ENCODE measurements around the gene STON2.

STON2 gene

DNA sequence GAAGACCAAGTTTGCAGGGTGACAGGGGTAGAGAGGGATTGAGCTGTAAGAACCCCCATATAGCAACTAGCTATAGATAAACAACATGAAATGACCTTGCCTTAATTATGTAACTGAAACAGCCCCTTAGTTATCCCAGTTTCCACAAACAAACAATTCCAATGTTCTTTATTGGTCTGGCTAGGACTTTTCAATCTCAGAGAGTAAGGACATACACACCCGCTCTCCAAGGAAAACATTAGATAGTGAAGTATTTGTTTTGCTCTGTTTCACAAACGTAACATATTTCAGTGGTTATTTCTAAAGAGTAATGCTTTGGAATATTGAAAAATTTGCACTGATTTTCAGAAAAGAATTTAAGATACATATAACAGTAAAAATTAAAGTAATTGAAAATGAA is 127.8 kb downstream of the STON2 start:
- no peak overlapping the region for H3K4me3 ChIP-seq (ENCODE audit: low read length)
- DNase-seq (ENCODE audit: low read depth) = no peak
- TF ChIP-seq, protein P1, sequence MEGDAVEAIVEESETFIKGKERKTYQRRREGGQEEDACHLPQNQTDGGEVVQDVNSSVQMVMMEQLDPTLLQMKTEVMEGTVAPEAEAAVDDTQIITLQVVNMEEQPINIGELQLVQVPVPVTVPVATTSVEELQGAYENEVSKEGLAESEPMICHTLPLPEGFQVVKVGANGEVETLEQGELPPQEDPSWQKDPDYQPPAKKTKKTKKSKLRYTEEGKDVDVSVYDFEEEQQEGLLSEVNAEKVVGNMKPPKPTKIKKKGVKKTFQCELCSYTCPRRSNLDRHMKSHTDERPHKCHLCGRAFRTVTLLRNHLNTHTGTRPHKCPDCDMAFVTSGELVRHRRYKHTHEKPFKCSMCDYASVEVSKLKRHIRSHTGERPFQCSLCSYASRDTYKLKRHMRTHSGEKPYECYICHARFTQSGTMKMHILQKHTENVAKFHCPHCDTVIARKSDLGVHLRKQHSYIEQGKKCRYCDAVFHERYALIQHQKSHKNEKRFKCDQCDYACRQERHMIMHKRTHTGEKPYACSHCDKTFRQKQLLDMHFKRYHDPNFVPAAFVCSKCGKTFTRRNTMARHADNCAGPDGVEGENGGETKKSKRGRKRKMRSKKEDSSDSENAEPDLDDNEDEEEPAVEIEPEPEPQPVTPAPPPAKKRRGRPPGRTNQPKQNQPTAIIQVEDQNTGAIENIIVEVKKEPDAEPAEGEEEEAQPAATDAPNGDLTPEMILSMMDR (conservative IDR thresholded peaks at IDR 0.05; ENCODE audit: low read length) = no peak

DNA sequence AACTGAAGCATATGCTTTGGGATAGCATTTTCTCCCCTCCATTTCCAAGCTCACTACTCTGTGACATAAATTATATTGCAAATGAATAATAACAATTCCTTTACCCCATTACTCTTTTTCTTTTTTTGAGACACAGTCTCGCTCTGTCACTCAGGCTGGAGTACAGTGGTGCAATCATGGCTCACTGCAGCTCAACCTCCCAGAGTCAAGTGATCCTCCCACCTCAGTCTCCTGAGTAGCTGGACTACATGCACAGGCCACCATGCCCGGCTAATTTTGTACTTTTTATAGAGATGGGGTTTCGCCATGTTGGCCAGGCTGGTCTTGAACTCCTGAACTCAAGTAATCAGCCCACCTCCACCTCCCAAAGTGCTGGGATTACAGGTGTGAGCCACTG is 130.1 kb downstream of the STON2 start:
- TF ChIP-seq, protein P1 (conservative IDR thresholded peaks at IDR 0.05; ENCODE audit: low read length) = no peak
- DNase-seq (ENCODE audit: low read depth) = no peak
- no peak overlapping the region for H3K4me3 ChIP-seq (ENCODE audit: low read length)

DNA sequence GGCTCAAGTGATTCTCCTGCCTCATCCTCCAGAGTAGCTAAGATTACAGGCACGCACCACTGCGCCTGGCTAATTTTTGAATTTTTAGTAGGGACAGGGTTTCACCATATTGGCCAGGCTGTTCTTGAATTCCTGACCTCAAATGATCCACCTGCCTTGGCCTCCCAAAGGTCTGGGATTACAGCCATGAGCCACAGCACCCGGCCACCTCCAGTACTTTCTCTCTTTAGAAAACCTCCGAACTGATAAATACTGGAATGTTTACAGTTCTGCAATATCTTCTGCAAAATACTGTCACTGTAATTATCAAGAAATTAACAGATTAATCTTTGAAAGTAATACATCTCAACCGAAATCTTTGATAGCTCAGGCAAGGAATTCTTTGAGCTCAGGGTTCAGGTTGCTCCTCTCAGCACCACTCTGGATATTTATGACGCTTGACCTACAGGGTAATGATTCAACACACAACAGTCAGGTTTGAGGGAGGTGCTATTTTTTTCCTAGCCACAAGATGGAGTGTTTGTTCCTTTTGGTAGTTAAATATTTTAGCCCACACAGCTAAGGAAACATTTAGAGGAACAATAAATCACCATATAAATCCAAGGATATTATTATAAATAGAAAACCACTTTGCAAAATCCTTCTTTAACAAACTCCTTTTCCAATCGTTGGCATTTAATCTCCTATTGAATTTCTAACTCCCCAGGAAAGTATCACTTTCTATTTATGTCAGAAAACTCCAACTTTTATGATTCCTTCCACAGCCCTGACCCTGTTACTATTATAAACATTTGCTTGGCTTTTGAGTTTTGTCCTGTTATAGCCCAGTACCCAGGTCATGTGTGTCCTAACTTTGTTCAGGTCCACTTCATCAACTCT is 130.8 kb downstream of the STON2 start:
- no peak overlapping the region for H3K4me3 ChIP-seq (ENCODE audit: low read length)
- peak; percentile 66 for DNase-seq (ENCODE audit: low read depth)
- TF ChIP-seq, protein P1 (conservative IDR thresholded peaks at IDR 0.05; ENCODE audit: low read length) = peak; percentile 91

DNA sequence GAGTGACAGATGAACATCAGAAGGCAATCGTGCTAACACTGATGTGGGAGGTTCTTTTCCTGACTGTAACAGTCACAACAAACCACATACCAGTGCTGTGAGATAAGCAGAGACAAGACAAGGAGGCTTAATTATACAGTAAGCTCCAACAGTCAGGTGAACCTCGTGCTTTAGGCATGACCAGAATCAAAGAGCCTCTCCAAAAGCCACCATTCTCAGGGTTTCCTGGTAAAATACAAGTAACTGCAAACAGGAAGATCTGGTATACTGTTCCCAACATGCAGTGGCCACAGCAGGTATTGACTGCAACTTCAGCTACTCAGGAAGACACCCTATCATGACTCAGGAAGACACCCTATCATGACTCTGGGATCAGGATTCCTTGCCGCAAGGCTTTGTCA is 132.1 kb downstream of the STON2 start:
- TF ChIP-seq, protein P1 (conservative IDR thresholded peaks at IDR 0.05; ENCODE audit: low read length) = no peak
- H3K4me3 ChIP-seq (ENCODE audit: low read length) = no peak overlapping the region
- no peak for DNase-seq (ENCODE audit: low read depth)

DNA sequence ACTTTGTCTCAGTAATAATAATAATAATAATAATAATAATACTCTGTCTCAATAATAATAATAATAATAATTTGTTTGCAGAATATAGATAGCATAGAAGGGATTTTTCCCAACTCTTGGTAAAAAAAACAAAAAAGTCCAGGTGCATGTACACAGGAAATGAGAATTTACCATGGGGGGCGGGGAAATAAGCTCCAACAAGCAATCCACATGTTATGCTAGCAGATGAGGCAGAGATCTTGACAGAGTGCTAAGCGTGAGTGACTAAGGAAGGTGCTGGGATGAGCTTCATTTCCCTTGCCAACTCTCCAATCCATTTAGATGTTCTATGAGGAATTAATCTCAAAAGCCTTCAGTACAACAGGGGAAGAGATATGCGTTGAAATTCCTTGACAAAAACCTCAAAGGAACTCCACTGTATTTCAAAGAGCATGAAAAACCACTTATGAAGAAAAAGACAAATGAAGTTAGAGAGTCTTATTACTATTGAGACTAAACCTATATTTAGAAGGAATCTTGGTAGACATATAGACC is 134.4 kb downstream of the STON2 start:
- TF ChIP-seq, protein P1 (conservative IDR thresholded peaks at IDR 0.05; ENCODE audit: low read length) = no peak
- no peak for DNase-seq (ENCODE audit: low read depth)
- no peak overlapping the region for H3K4me3 ChIP-seq (ENCODE audit: low read length)

DNA sequence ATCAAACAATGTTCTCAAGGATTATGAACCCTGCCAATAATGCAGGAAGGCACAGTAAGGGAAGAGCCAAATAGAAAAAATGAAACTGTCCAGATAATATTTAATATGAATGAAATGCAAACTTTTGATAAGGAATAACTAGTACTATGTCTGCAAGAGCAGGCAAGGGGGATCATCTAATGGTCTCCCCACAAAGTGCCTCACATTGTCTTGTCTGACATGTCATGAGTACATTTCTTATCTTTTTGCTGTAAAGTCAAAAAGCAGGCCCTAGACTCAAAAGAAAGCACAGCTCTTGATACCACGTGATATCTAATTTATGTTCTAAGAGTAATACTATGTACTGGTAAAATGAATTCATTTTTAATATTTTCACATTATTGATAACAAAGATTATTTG is 135.5 kb downstream of the STON2 start:
- DNase-seq (ENCODE audit: low read depth) = no peak
- TF ChIP-seq, protein P1 (conservative IDR thresholded peaks at IDR 0.05; ENCODE audit: low read length) = no peak
- H3K4me3 ChIP-seq (ENCODE audit: low read length) = no peak overlapping the region
